GM12878 (cell line): Measurements from ENCODE around the gene ANXA11. TPM values are rescaled to one million over a fixed set of nuclear protein-coding genes. Genes with fewer than 3 reads are reported as not detected.
"Not testable (repeated sequence)": the region's sequence is repeated elsewhere in the genome, so short reads cannot be mapped to it uniquely, and the experiment has no call there.

Experiments
- ATAC-seq: fragments of 200-7000 bp; cut with Tn5 transposase; 3 replicates; pipeline ENCODE4 v1.9.1; 2020; ENCODE audit warnings: mild to moderate bottlenecking, moderate library complexity
- BruUV-seq: library from RNA; stranded (reverse); fragments of 400-500 nt; replicated peaks from 2 replicates; lab custom pipeline; 2021; lab: Mats Ljungman, UMichigan
- CTCF ChIA-PET: fragments of 300-600 bp; sonication (Branson Sonifier 250); formaldehyde crosslinking; extraction: SDS; loops from one replicate; lab custom pipeline; 2021; ENCODE audit warnings: inconsistent platforms; lab: Yijun Ruan, JAX
- POLR2A ChIA-PET: fragments of 350-600 bp; formaldehyde crosslinking; extraction: SDS; loops from one replicate; lab custom pipeline; 2021; ENCODE audit warnings: inconsistent platforms; lab: Charles Lee
- RAD21 ChIA-PET: fragments of 300-600 bp; sonication (Branson Sonifier 250); formaldehyde crosslinking; loops from one replicate; lab custom pipeline; 2023; ENCODE audit warnings: antibody characterized with exemption; ENCODE audit not compliant: unreplicated experiment; lab: Charles Lee
- SMC1A ChIA-PET: fragments of 300-600 bp; sonication (Branson Sonifier 250); formaldehyde crosslinking; loops from one replicate; lab custom pipeline; 2023; ENCODE audit not compliant: unreplicated experiment, uncharacterized antibody; lab: Charles Lee
- DNase-seq: peaks from one replicate; pipeline ENCODE4 v3.0.0-alpha.2; 2011; ENCODE audit warnings: low read depth, low spot score
- FAIRE-seq: peaks from 3 replicates; lab custom pipeline; 2011; peaks lifted over from hg19 to GRCh38; lab: Jason Lieb, UNC
- H2AFZ ChIP-seq: 2 replicates; pipeline ENCODE4 v1.6.0; 2011; ENCODE audit warnings: low read depth, low read length, control low read depth; ENCODE audit not compliant: control insufficient read depth
- H3K27ac ChIP-seq: 2 replicates; pipeline ENCODE4 v1.5.1; 2011; ENCODE audit warnings: control low read depth; ENCODE audit not compliant: control insufficient read depth, insufficient read depth
- H3K27me3 ChIP-seq, 2 experiments: replicated peaks in 1 of 2; 2 replicates each; pipeline versions ENCODE4 v1.6.0 to v1.6.1; 2011; ENCODE audit warnings: low read length in 1 of 2; ENCODE audit not compliant: control insufficient read depth in 2 of 2, insufficient read depth in 2 of 2
- H3K36me3 ChIP-seq, 2 experiments: 2 replicates each; pipeline ENCODE4 v1.5.1; 2011; ENCODE audit warnings: low read length in 1 of 2; ENCODE audit not compliant: control insufficient read depth in 2 of 2, insufficient read depth in 2 of 2
- H3K4me1 ChIP-seq: 2 replicates; pipeline ENCODE4 v1.6.1; 2011; ENCODE audit warnings: mild to moderate bottlenecking, low read length, moderate library complexity, mixed read lengths; ENCODE audit not compliant: control insufficient read depth, insufficient read depth
- H3K4me2 ChIP-seq: 2 replicates; pipeline ENCODE4 v1.6.0; 2011; ENCODE audit warnings: control low read depth; ENCODE audit not compliant: control insufficient read depth, insufficient read depth
- H3K4me3 ChIP-seq: fragments of 200-600 bp; sonication (generic); 2 replicates; pipeline ENCODE4 v1.5.1; 2016
- H3K79me2 ChIP-seq: 2 replicates; pipeline ENCODE4 v1.6.0; 2011; ENCODE audit warnings: low read length; ENCODE audit not compliant: control insufficient read depth, insufficient read depth
- H3K9ac ChIP-seq: 2 replicates; pipeline ENCODE4 v1.8.0; 2011; ENCODE audit warnings: low read length, control low read depth, mixed read lengths; ENCODE audit not compliant: control insufficient read depth, insufficient read depth
- H3K9me3 ChIP-seq: replicated peaks from 3 replicates; pipeline ENCODE4 v1.5.1; 2011; ENCODE audit warnings: mild to moderate bottlenecking, low read length; ENCODE audit not compliant: control insufficient read depth, insufficient read depth
- H4K20me1 ChIP-seq: 2 replicates; pipeline ENCODE4 v1.6.0; 2011; ENCODE audit not compliant: control insufficient read depth, insufficient read depth
- IRF4 ChIP-seq: IDR thresholded peaks from 2 replicates; pipeline ENCODE4 v1.6.1; 2011; ENCODE audit warnings: low read depth, low read length
- JUNB ChIP-seq: IDR thresholded peaks from 2 replicates; pipeline ENCODE4 v1.6.1; 2016; ENCODE audit warnings: antibody characterized with exemption, mild to moderate bottlenecking
- RUNX3 ChIP-seq: IDR thresholded peaks from 2 replicates; pipeline ENCODE4 v1.6.1; 2012; ENCODE audit warnings: low read length, inconsistent platforms
- ZNF592 ChIP-seq: fragments of 450-650 bp; IDR thresholded peaks from 2 replicates; pipeline ENCODE4 v1.6.1; 2017; ENCODE audit warnings: mild to moderate bottlenecking, moderate library complexity
- WGBS: methylation state at CpG from one replicate; pipeline ENCODE4 v1.1.6; 2016; ENCODE audit warnings: low lambda C conversion rate; ENCODE audit not compliant: insufficient replicate concordance, insufficient coverage; ENCODE audit errors: missing lambda C conversion rate; 5-methylcytosine and 5-hydroxymethylcytosine counted together
- in situ Hi-C: fragments of 300-500 bp; cut with MboI; formaldehyde crosslinking; loops from 9 replicates; pipeline ENCODE4 v1.14.3; 2018; ENCODE audit warnings: mixed read lengths
- intact Hi-C: fragments of 100-400 bp; cut with micrococcal nuclease; formaldehyde crosslinking; loops from one replicate; pipeline ENCODE4 v1.14.2; 2022; ENCODE audit not compliant: unreplicated experiment
- polyA plus RNA-seq, 11 experiments: library from polyadenylated mRNA; depleted of rRNA in 4 of 11; unstranded in 6 of 11; stranded (reverse) in 5 of 11; fragments of >200 nt; fragmentation: Nextera tagmentation in 4 of 11; fragmentation: Illumina TruSeq in 1 of 11; extraction: Ambion mirVana in 4 of 11; extraction: Trizol in 1 of 11; gene quantifications; 1 replicate in 1 of 11; 2 replicates in 10 of 11; pipeline versions ENCODE4 v1.2.1 to v1.2.3, GENCODE V29; 2011 to 2016; ENCODE audit warnings: inconsistent platforms in 2 of 11, missing spikeins in 2 of 11, low read depth in 1 of 11
- total RNA-seq, 4 experiments: library from RNA; depleted of rRNA in 3 of 4; stranded (reverse); fragments of >200 nt in 3 of 4; fragmentation: Illumina TruSeq in 1 of 4; extraction: Trizol in 1 of 4; gene quantifications; 2 replicates each; pipeline versions ENCODE4 v1.2.1 to v1.2.3, GENCODE V29; 2013 to 2021

ANXA11 gene
- total and polyA plus RNA-seq, 10 of the 15 experiments (the other 5 are each of a cell fraction or from before 2014, with no cell fraction given) = 25.0 to 129 (median 72.2) TPM

DNA sequence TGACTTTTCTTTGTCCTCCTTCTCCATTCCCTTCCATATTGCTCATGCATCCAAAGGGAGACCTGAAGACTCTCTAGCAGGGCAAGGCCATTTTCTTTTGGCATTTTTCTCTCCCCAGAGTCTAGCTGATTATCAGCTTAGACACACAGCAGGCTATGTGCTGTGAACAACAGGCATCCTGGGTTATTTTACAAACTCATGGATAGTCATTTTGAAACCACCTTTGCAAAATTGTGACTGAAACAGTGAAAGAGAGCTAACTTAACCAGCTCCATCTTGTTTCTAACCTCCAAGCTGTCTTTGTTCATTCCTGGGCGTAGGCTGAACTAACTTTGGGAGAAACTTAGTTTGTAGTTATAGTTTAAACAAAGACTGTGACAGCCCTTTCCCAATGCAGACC, 13.5 kb upstream of the ANXA11 start:
- CTCF ChIA-PET = interaction anchor here (0.6 to 4.7 kb wide), 3 partner anchors 15 to 75 kb away, joined by 3 to 41 read pairs (median 4); no protein-coding TSS in a partner anchor
- H3K9me3 ChIP-seq, H3K36me3 ChIP-seq, H3K79me2 ChIP-seq, in situ Hi-C loops, POLR2A ChIA-PET, H2AFZ ChIP-seq, BruUV-seq, H3K4me3 ChIP-seq, DNase-seq, H3K27ac ChIP-seq, H3K4me1 ChIP-seq, H4K20me1 ChIP-seq, H3K4me2 ChIP-seq, H3K9ac ChIP-seq, FAIRE-seq, H3K27me3 ChIP-seq: not testable (repeated sequence)
- WGBS = 6% methylated on average over 1 of the region's 1 CpG
- RAD21 ChIA-PET = interaction anchor here (0.7 to 1.5 kb wide), 2 partner anchors 23 to 75 kb away, joined by 3 to 4 read pairs; no protein-coding TSS in a partner anchor
- SMC1A ChIA-PET = interaction anchor here (0.7 to 6.5 kb wide), 6 partner anchors 23 to 305 kb away, joined by 3 to 77 read pairs (median 3); no protein-coding TSS in a partner anchor
- TF ChIP-seq IRF4 (peak; percentile 72), ZNF592 (0 out of 2 replicates have a peak, but pooled peaks have one; percentile 61), RUNX3 (peak; percentile 5; the same call in 1 of the 2 replicates), JUNB (peak; percentile 83)
- peak; percentile 94 for ATAC-seq
- intact Hi-C loops = loop anchor here (2.0 kb wide), 1 partner anchor 14 kb away; the partner anchor contains the start of gene ANXA11

DNA sequence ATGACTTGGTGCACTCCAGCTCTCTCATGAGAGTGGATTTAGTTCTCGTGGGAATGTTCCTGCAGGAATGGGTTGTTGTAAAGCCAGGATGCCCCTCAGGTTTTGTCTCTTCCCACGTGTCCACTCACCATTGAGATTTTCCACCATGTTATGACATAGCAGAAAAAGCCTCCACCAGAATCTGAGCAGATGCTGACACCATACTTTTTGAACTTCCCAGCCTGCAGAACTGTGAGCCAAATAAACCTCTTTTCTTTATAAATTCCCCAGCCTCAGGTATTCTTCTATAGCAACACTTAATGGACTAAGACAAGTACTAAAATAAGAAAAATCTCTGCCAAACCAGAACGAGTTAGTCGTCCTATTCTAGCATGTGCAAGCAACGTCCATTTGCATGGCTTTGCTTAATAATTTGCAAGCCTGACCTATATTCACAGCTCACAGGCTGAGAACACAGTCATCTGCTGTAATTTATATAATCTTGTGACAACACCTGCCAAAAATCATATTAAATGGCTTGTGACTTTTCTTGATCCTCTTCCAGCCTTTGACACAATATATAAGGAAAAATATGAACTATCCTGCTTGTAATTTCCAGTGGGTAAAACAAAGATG, 9.1 kb upstream of the ANXA11 start:
- H3K4me2 ChIP-seq, H3K27ac ChIP-seq, H2AFZ ChIP-seq, H3K4me1 ChIP-seq, in situ Hi-C loops, DNase-seq, H4K20me1 ChIP-seq, BruUV-seq, POLR2A ChIA-PET, H3K4me3 ChIP-seq, H3K9ac ChIP-seq, FAIRE-seq, ATAC-seq, H3K27me3 ChIP-seq, H3K36me3 ChIP-seq, RAD21 ChIA-PET, intact Hi-C loops, H3K9me3 ChIP-seq, H3K79me2 ChIP-seq, SMC1A ChIA-PET: not testable (repeated sequence)
- CTCF ChIA-PET = interaction anchor here (0.8 kb wide), 1 partner anchor 45 kb away, joined by 4 read pairs; no protein-coding TSS in a partner anchor
- WGBS = 5% methylated on average over 5 of the region's 5 CpGs
